GM18505 (cell line): Measurements from ENCODE around the gene MRPS21.
A peak's percentile ranks its signal among the peaks of the same experiment; 100 is the strongest.

Experiments used
- ATAC-seq: cut with Tn5 transposase; IDR thresholded peaks from one replicate; pipeline ENCODE4 v1.9.1; 2021; ENCODE audit not compliant: unreplicated experiment
- POLR2A ChIP-seq: IDR thresholded peaks from 4 replicates; pipeline ENCODE4 v1.6.1; 2011; ENCODE audit warnings: borderline replicate concordance; ENCODE audit not compliant: insufficient read depth, insufficient read length; ENCODE audit errors: extremely low read depth

MRPS21 gene

GRCh38 chr1:150293433-150294253, at the start of gene MRPS21:
Gene MRPS21, plus strand, starts transcription at chr1:150293861. Its CDS starts 506 bp downstream, at chr1:150294367.
- peak; percentile 91 for ATAC-seq
- TF ChIP-seq POLR2A = peak; percentile 93

GRCh38 chr1:150249936-150250335, 43.7 kb upstream of the MRPS21 start:
- TF ChIP-seq POLR2A = no peak

GRCh38 chr1:150256198-150256553, 37.5 kb upstream of the MRPS21 start:
- no peak for TF ChIP-seq POLR2A
- ATAC-seq = no peak

More at GRCh38 chr1:150249936-150250335, 43.7 kb upstream of the MRPS21 start:
- no peak for ATAC-seq

DNA sequence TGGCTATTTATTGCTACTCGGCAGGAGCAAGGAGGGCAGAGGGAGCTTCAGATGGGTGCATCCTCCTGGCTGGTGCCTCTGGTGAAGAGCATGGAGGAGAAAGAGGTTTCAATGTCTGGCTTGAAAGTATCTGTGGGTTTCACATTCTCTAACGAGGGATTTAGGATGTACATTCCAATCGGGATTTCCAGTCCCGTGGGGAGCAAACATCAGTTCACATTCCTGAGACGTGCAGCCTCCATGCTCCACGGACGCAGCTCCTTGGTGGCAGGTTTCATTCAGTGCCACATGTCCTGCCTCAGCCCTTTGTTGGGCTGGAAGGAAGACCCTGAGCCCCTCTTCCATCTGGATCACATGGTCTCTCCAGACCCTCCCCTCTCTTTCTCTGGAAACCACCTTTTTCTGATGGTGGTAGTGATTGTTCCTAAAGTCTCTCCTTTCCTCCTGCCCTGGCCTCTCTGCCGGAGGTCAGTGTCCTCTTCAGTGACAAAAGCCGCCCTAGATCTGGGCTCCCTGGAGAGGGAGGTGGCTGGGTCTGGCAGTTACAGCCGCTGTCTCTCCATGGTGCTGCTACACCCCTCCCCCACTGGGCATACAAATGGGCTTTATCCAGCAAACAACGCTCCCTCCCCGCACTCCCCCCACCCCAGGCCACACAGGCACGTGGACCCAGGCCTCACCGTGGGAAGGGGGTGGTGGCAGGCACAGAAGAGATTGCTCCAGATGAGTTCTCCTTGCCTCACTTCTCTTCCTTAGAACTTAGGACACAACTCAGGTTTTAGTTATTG, 36.9 kb upstream of the MRPS21 start:
- TF ChIP-seq POLR2A = no peak

GRCh38 chr1:150257624-150258585, 35.8 kb upstream of the MRPS21 start, which contains the start of gene CA14:
Gene CA14, plus strand, starts transcription at chr1:150257774. Its CDS starts 355 bp downstream, at chr1:150258129.
- TF ChIP-seq POLR2A = no peak
- ATAC-seq = no peak

More for the DNA sequence above, 36.9 kb upstream of the MRPS21 start:
- no peak for ATAC-seq

- ATAC-seq = no peak
- no peak for TF ChIP-seq POLR2A
Observed at GRCh38 chr1:150259217-150259616, 34.4 kb upstream of the MRPS21 start.

- no peak for TF ChIP-seq POLR2A
- no peak for ATAC-seq
Observed at GRCh38 chr1:150259758-150260669, 33.6 kb upstream of the MRPS21 start.

GRCh38 chr1:150261367-150261766, 32.3 kb upstream of the MRPS21 start:
- no peak for TF ChIP-seq POLR2A
- no peak for ATAC-seq

DNA sequence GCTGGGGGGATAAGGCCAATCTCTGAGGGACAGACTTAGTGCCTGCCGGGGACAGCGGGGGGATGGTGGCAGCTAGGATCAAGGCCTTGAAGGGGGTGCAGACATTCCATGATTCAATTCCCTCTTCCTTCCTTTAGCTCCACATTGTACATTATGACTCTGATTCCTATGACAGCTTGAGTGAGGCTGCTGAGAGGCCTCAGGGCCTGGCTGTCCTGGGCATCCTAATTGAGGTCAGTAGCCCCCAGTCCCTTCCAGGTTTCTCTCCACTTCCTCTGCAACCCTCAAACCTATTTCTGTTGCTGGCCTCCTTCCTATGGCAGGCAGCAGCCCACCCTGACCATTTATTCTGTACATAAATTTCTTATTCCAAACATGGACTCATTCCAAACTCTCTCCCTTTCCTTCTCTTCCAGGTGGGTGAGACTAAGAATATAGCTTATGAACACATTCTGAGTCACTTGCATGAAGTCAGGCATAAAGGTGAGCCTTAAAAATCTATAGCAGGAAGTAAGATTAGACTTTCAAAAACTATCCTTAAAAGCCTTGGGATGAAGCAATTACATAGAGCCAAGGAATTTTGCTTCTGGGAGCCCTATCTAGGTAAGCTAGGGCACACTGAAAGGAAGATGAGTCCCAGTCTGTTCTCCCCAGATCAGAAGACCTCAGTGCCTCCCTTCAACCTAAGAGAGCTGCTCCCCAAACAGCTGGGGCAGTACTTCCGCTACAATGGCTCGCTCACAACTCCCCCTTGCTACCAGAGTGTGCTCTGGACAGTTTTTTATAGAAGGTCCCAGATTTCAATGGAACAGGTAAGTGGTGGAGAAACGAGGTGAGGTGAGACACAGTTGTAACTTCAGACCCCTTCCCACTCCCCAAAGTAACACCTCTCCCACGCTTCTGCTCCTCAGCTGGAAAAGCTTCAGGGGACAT, 31.0 kb upstream of the MRPS21 start:
- no peak for ATAC-seq
- TF ChIP-seq POLR2A = peak; percentile 14

- no peak for TF ChIP-seq POLR2A
- ATAC-seq = no peak
Observed at GRCh38 chr1:150263549-150263948, 30.1 kb upstream of the MRPS21 start.

GRCh38 chr1:150267896-150268295, 25.8 kb upstream of the MRPS21 start:
- no peak for TF ChIP-seq POLR2A
- no peak for ATAC-seq
